Ectodermal cell (in vitro differentiated cells): ENCODE data around the gene ASXL2.

Source experiments
- H3K27ac ChIP-seq: 2 replicates; pipeline ENCODE4 v1.7.0; 2013; ENCODE audit warnings: mild to moderate bottlenecking, low read depth, low read length; ENCODE audit not compliant: insufficient read depth, poor library complexity, severe bottlenecking
- H3K27me3 ChIP-seq: 2 replicates; pipeline ENCODE4 v1.7.0; 2013; ENCODE audit warnings: mild to moderate bottlenecking, low read length; ENCODE audit not compliant: insufficient read depth, control insufficient read depth, poor library complexity, severe bottlenecking
- H3K36me3 ChIP-seq: one replicate; pipeline ENCODE4 v1.7.0; 2013; ENCODE audit warnings: low read length; ENCODE audit not compliant: control insufficient read depth, insufficient read depth
- H3K4me1 ChIP-seq: one replicate; pipeline ENCODE4 v1.7.0; 2013; ENCODE audit warnings: low read length; ENCODE audit not compliant: control insufficient read depth, insufficient read depth
- H3K4me3 ChIP-seq: 2 replicates; pipeline ENCODE4 v1.7.0; 2013; ENCODE audit warnings: low read depth, low read length, control low read depth; ENCODE audit not compliant: insufficient read depth
- H3K9me3 ChIP-seq: 2 replicates; pipeline ENCODE4 v1.7.0; 2013; ENCODE audit warnings: mild to moderate bottlenecking, low read length, moderate library complexity; ENCODE audit not compliant: control insufficient read depth
- WGBS, 2 experiments: methylation state at CpG; one replicate each; pipeline ENCODE4 v1.1.7; 2013; ENCODE audit warnings: missing lambda C conversion rate in 2 of 2; 5-methylcytosine and 5-hydroxymethylcytosine counted together

ASXL2 gene

DNA sequence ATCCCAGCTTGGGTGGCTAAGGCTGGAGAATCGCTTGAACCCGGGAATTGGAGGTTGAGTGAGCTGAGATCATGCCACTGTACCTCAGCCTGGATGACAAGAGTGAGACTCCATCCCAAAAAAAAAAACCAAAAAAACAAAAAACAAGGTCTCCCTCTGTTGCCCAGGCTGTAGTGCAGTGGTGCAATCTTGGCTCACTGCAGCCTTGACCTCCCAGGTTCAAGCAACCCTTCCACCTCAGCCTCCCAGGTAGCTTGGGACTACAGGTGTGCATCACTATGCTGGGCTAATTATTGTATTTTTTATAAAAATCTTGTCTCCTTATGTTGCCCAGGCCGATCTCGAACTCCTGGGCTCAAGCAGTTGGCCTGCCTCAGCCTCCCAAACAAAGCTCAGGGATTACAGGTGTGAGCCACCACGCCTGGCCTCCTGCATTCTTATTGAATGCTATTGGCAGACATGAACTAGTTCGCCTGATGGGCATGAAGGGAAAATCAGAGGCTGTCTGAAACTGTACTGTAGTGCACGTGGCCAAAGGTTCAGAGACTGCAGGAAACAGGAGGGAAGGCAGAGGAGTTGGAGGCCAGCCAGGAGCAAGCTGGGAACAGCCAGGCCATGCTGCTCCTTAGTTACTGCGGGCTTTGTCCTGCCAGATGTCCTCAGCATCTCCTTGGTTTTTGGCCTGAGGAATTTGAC, 16.0 kb upstream of the ASXL2 start:
- H3K4me3 ChIP-seq = no peak overlapping the region
- 91 to 95% methylated on average over 8 of the region's 8 CpGs for WGBS, 2 experiments

DNA sequence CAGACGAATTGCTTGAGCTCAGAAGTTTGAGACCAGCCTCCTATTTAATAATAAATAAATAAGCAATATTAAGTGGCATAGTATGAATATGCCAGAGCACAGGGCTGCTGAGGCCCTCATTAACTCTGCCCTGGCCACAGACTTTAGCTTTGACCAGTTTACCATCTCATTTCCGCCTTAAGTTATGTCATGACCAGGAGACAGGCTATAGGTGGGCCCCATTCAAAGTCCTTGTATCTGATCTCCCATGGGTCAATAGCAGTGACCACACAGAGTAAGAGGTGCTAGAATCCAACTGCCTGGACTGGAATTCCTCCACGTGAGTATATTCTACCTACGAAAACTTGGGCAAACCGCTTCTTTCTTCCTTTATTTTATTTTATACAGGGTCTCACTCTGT, 13.4 kb upstream of the ASXL2 start:
- no peak overlapping the region for H3K4me3 ChIP-seq
- H3K4me1 ChIP-seq = peaks cover 13% of the 10 kb centered on the region
- no peak overlapping the region for H3K27ac ChIP-seq
- no peaks in the 10 kb centered on the region for H3K9me3 ChIP-seq
- no peaks in the 10 kb centered on the region for H3K36me3 ChIP-seq
- no peaks in the 10 kb centered on the region for H3K27me3 ChIP-seq
- 90 to 94% methylated on average over 5 of the region's 5 CpGs for WGBS, 2 experiments

More for the DNA sequence above, 16.0 kb upstream of the ASXL2 start:
- no peaks in the 10 kb centered on the region for H3K9me3 ChIP-seq
- no peaks in the 10 kb centered on the region for H3K27me3 ChIP-seq
- no peak overlapping the region for H3K27ac ChIP-seq
- peaks cover 13% of the 10 kb centered on the region for H3K4me1 ChIP-seq
- H3K36me3 ChIP-seq = no peaks in the 10 kb centered on the region

DNA sequence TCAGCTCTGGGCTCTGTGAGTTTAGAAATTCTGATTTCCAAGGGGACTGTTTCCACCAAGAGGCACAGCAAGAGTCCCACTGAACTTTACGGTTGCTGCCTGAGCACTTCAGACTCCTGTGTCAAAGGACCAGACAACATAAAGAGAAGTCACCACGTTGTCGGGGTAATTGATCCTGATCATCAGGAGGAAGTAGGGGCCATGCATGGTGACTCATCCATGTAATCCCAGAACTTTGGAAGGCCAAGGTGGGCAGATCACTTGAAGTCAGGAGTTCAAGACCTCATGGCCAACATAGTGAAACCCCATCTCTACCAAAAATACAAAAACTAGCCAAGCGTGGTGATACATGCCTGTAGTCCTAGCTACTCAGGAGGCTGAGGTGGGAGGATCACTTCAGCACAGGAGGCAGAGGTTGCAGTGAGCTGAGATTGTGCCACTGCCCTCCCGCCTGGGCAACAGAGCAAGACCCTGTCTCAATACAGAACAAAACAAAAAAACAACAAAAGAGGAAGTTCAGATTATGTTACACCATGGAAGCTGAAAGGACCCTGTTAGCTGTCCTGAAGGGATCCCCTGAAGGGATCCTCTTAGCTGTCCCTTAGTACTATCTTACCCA, 9.4 kb upstream of the ASXL2 start:
- Histone ChIP-seq H3K27ac (no peak overlapping the region), H3K4me1 (no peaks in the 10 kb centered on the region), H3K36me3 (no peaks in the 10 kb centered on the region), H3K9me3 (no peaks in the 10 kb centered on the region), H3K4me3 (no peak overlapping the region), H3K27me3 (peaks cover 9% of the 10 kb centered on the region)
- WGBS, 2 experiments = 86 to 91% methylated on average over 5 of the region's 5 CpGs

GRCh38 chr2:25885933-25886332, 7.6 kb upstream of the ASXL2 start:
- Histone ChIP-seq H3K4me1 (no peaks in the 10 kb centered on the region), H3K27me3 (peaks cover 15% of the 10 kb centered on the region), H3K4me3 (no peak overlapping the region), H3K27ac (no peak overlapping the region), H3K9me3 (no peaks in the 10 kb centered on the region), H3K36me3 (no peaks in the 10 kb centered on the region)
- 84 to 91% methylated on average over 2 of the region's 2 CpGs for WGBS, 2 experiments

- H3K4me1 ChIP-seq = peaks cover 3% of the 10 kb centered on the region
- no peaks in the 10 kb centered on the region for H3K9me3 ChIP-seq
- peaks cover 27% of the 10 kb centered on the region for H3K27me3 ChIP-seq
- no peak overlapping the region for H3K4me3 ChIP-seq
- H3K27ac ChIP-seq = no peak overlapping the region
- 91 to 98% methylated on average over 4 of the region's 4 CpGs for WGBS, 2 experiments
- no peaks in the 10 kb centered on the region for H3K36me3 ChIP-seq
Measured at GRCh38 chr2:25881764-25882163, 3.5 kb upstream of the ASXL2 start.

DNA sequence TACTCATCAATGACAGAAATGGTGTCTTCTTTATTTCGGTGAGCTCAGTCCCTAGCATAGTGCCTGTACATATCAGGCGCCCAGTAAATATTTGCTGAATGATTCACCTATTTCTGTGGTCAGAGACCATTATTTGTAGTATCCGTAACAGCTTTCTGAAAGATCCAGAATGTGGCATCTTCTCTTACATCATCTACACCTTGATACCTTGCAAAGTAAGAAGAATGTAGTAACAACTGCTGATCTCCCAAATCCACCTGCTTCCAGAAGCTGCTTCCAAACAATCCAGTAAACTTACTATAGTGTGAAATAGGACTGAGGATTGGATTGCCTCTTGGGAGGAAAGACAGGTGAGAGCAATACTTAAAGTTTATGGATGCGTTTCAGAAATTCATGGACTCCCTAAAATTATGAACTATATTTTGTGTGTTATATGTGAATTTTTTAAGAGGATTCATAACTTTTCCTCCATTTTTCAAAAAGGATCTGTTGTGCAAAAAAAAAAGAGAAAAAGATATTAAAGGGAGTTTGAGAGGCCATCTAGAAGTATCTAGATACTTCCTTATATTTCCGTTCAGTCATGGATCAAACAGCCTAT, 945 bp upstream of the ASXL2 start:
- Histone ChIP-seq H3K9me3 (no peaks in the 10 kb centered on the region), H3K4me3 (peak overlapping the region; percentile 99), H3K36me3 (no peaks in the 10 kb centered on the region), H3K27me3 (peaks cover 27% of the 10 kb centered on the region), H3K4me1 (peaks cover 6% of the 10 kb centered on the region), H3K27ac (no peak overlapping the region)
- WGBS, 2 experiments = 94 to 95% methylated on average over 4 to 5 of the region's 5 CpGs

GRCh38 chr2:25877431-25878360, 591 bp downstream of the ASXL2 start:
- WGBS, 2 experiments = 0% methylated on average over 64 of the region's 64 CpGs

GRCh38 chr2:25872134-25872533, 6.2 kb downstream of the ASXL2 start:
- H3K9me3 ChIP-seq = no peaks in the 10 kb centered on the region
- no peak overlapping the region for H3K4me3 ChIP-seq
- no peak overlapping the region for H3K27ac ChIP-seq
- H3K4me1 ChIP-seq = peaks cover 5% of the 10 kb centered on the region
- H3K27me3 ChIP-seq = no peaks in the 10 kb centered on the region
- H3K36me3 ChIP-seq = peaks cover 4% of the 10 kb centered on the region
- WGBS, 2 experiments = 91 to 95% methylated on average over 5 of the region's 5 CpGs

More at GRCh38 chr2:25877431-25878360, 591 bp downstream of the ASXL2 start:
- H3K9me3 ChIP-seq = no peaks in the 10 kb centered on the region
- peaks cover 6% of the 10 kb centered on the region for H3K4me1 ChIP-seq
- peak overlapping the region; percentile 99 for H3K4me3 ChIP-seq
- H3K27me3 ChIP-seq = peaks cover 18% of the 10 kb centered on the region
- H3K27ac ChIP-seq = peak overlapping the region; percentile 89
- no peaks in the 10 kb centered on the region for H3K36me3 ChIP-seq

DNA sequence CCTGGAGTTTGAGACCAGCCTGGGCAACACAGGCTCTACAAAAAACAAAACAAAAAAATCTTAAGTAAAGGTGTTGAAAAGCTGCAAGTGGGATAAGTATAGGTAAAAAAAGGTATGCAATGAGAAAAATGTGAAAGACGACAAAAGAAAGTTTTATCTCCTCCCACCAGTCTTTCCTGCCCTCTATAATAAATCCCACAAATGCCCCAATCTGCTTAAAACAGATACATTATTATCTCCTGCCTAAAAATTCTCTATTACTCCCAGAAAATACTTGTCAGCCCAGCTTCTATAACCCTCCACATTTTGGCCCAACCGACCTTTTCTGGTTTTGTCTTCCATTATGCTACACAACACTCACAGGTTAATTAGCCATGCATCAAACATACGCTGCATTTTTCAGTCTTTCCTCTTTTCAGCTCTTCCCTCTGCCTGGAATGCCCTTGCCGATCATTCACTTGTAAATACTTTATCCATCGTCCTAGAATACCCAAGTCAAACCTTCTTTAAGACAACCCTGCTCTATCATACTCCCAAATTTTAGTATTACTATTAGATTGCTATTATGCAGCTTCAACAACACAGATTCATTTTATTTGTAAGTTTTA, 10.8 kb downstream of the ASXL2 start:
- Histone ChIP-seq H3K27me3 (no peaks in the 10 kb centered on the region), H3K27ac (no peak overlapping the region), H3K36me3 (peaks cover 4% of the 10 kb centered on the region), H3K9me3 (no peaks in the 10 kb centered on the region), H3K4me1 (no peaks in the 10 kb centered on the region), H3K4me3 (no peak overlapping the region)
- 65 to 66% methylated on average over 5 of the region's 5 CpGs for WGBS, 2 experiments
